Measurements from ENCODE around the gene SLC25A53. TPM values are rescaled to one million over a fixed set of nuclear protein-coding genes. Genes with fewer than 3 reads are reported as not detected.
A peak's percentile ranks its signal among the peaks of the same experiment; 100 is the strongest.
"Not testable (repeated sequence)": the region's sequence is repeated elsewhere in the genome, so short reads cannot be mapped to it uniquely, and the experiment has no call there.

SLC25A53 gene
- total and polyA plus RNA-seq, 11 donors, result 5.3 to 16.5 (median 10.9) TPM

GRCh38 chrX:104112326-104112951 lies 44.4 kb downstream of the SLC25A53 start, which contains the start of gene ZCCHC18:
ZCCHC18 (plus strand) TSS chrX:104112523; CDS start chrX:104114112, 1,589 bp downstream.
- WGBS, 4 donors, result 0 to 37% (median 19%) methylated on average over 62 to 67 of the region's 67 CpGs
- H3K36me3 ChIP-seq, result no peaks in the 10 kb centered on the region
- intact Hi-C loops (cut with DNase I), result no loop called here

GRCh38 chrX:104110491-104111240 lies 46.1 kb downstream of the SLC25A53 start:
- peak overlapping the region in 1 of 12 donors; percentile 78 for H3K27ac ChIP-seq
- peaks cover 0 to 26% (median 0%) of the 10 kb centered on the region in 9 donors for H3K27me3 ChIP-seq
- 48 to 71% (median 62%) methylated on average over 6 of the region's 6 CpGs for whole genome bisulfite sequencing, 4 donors
- H3K36me3 ChIP-seq; H3K9me3 ChIP-seq; intact Hi-C loops (cut with DNase I); DNase-seq; ATAC-seq: not testable (repeated sequence)
- H3K4me3 ChIP-seq, result peak overlapping the region in 1 of 12 donors; percentile 5
- H3K4me1 ChIP-seq, result peaks cover 0 to 13% (median 0%) of the 10 kb centered on the region in 12 donors

More at GRCh38 chrX:104112326-104112951, 44.4 kb downstream of the SLC25A53 start, which contains the start of gene ZCCHC18:
- DNase-seq (peak; percentile 41 to 72 (median 58)), ATAC-seq (peak; percentile 46 to 90 (median 84))
- Histone ChIP-seq H3K4me1 (peaks cover 0 to 13% (median 0%) of the 10 kb centered on the region in 12 donors), H3K27me3 (peaks cover 0 to 26% (median 0%) of the 10 kb centered on the region in 9 donors), H3K9me3 (no peaks in the 10 kb centered on the region), H3K27ac (peak within 1 kb of the TSS in 11 of 12 donors; percentile 51 to 84 (median 72)), H3K4me3 (peak within 1 kb of the TSS; percentile 19 to 82 (median 62))
- TF ChIP-seq CTCF (IDR thresholded peaks at IDR 0.05) (no peak), POLR2A (IDR thresholded peaks at IDR 0.05) (peak in 1 of 2 donors; percentile 33)

GRCh38 chrX:104108955-104109354 lies 47.9 kb downstream of the SLC25A53 start:
- WGBS, 4 donors, result 67 to 100% (median 95%) methylated on average over 1 of the region's 1 CpG
- intact Hi-C loops (cut with DNase I), result no loop called here
- H3K4me1 ChIP-seq, result peaks cover 0 to 19% (median 0%) of the 10 kb centered on the region in 12 donors
- H3K27me3 ChIP-seq, result peaks cover 0 to 26% (median 0%) of the 10 kb centered on the region in 9 donors
- no peak for DNase-seq
- H3K27ac ChIP-seq, result no peak overlapping the region
- TF ChIP-seq CTCF (IDR thresholded peaks at IDR 0.05) (no peak), POLR2A (IDR thresholded peaks at IDR 0.05) (no peak)
- no peaks in the 10 kb centered on the region for H3K36me3 ChIP-seq
- no peak for ATAC-seq
- no peaks in the 10 kb centered on the region for H3K9me3 ChIP-seq
- no peak overlapping the region for H3K4me3 ChIP-seq

GRCh38 chrX:104105330-104106262 lies 51.2 kb downstream of the SLC25A53 start:
- H3K27me3 ChIP-seq, result peaks cover 0 to 8% (median 0%) of the 10 kb centered on the region in 9 donors
- H3K27ac ChIP-seq, result peak overlapping the region in 4 of 12 donors; percentile 3 to 63 (median 46)
- intact Hi-C loops (cut with DNase I), result no loop called here
- H3K36me3 ChIP-seq, result no peaks in the 10 kb centered on the region
- DNase-seq (peak in 3 of 5 donors; percentile 24 to 59 (median 37)), ATAC-seq (peak; percentile 82 to 91 (median 84))
- no peaks in the 10 kb centered on the region for H3K9me3 ChIP-seq
- H3K4me1 ChIP-seq, result peaks cover 0 to 6% (median 0%) of the 10 kb centered on the region in 12 donors
- TF ChIP-seq CTCF (IDR thresholded peaks at IDR 0.05), result no peak
- no peak for TF ChIP-seq POLR2A (IDR thresholded peaks at IDR 0.05)
- H3K4me3 ChIP-seq, result no peak overlapping the region
- WGBS, 4 donors, result 54 to 60% (median 57%) methylated on average over 11 of the region's 11 CpGs

Measured in heart left ventricle (tissue), 16 donors.